22Rv1 (cell line): ENCODE measurements around the gene ZEB1.

Source experiments
- CTCF ChIP-seq: fragments of 450-650 bp; IDR thresholded peaks from 2 replicates; pipeline ENCODE4 v1.5.1; 2017; ENCODE audit warnings: mild to moderate bottlenecking
- ZFX ChIP-seq: fragments of 450-650 bp; IDR thresholded peaks from 2 replicates; pipeline ENCODE4 v1.6.1; 2017; ENCODE audit warnings: antibody characterized with exemption, borderline replicate concordance

- TF ChIP-seq ZFX (no peak), CTCF (no peak)
Observed at GRCh38 chr10:31270954-31271353, 48.1 kb upstream of the ZEB1 start.
